WTC11 (cell line): ENCODE results near the gene SAMD1. TPM values are rescaled to one million over a fixed set of nuclear protein-coding genes. Genes with fewer than 3 reads are reported as not detected.

Experiments
- ATAC-seq: fragments of 200-7000 bp; cut with Tn5 transposase; 2 replicates; pipeline ENCODE4 v1.10.0; 2021; ENCODE audit warnings: mild to moderate bottlenecking, moderate library complexity
- CTCF ChIA-PET: fragments of 300-600 bp; sonication (Branson Sonifier 250); formaldehyde crosslinking; loops from one replicate; lab custom pipeline; 2021; ENCODE audit warnings: antibody characterized with exemption; lab: Charles Lee
- POLR2A ChIA-PET: fragments of 350-600 bp; sonication (Branson Sonifier 250); formaldehyde crosslinking; loops from one replicate; lab custom pipeline; 2021; ENCODE audit warnings: antibody characterized with exemption; lab: Charles Lee
- DNase-seq: peaks from one replicate; pipeline ENCODE4 v3.0.0; 2021; ENCODE audit warnings: low spot score
- H3K27ac Mint-ChIP-seq: 2 replicates; pipeline ENCODE4 v1.8.0; 2021; ENCODE audit warnings: mixed read lengths
- H3K27me3 Mint-ChIP-seq: 2 replicates; pipeline ENCODE4 v1.8.0; 2021; ENCODE audit warnings: low read depth, mild to moderate bottlenecking, moderate library complexity, mixed read lengths
- H3K36me3 Mint-ChIP-seq: 2 replicates; pipeline ENCODE4 v1.8.0; 2021; ENCODE audit warnings: mixed read lengths
- H3K4me1 Mint-ChIP-seq: 2 replicates; pipeline ENCODE4 v1.8.0; 2022; ENCODE audit warnings: mixed read lengths
- H3K4me3 Mint-ChIP-seq: 2 replicates; pipeline ENCODE4 v1.8.0; 2021; ENCODE audit warnings: mild to moderate bottlenecking, moderate library complexity, mixed read lengths
- H3K9me3 Mint-ChIP-seq: 2 replicates; pipeline ENCODE4 v1.8.0; 2021; ENCODE audit warnings: mixed read lengths
- ATF3 ChIP-seq: sonication (generic); formaldehyde crosslinking; conservative IDR thresholded peaks from 2 replicates; pipeline ENCODE4 v1.8.1; 2022; ENCODE audit warnings: mild to moderate bottlenecking, missing genetic modification reagents
- CREM ChIP-seq: sonication (generic); formaldehyde crosslinking; IDR thresholded peaks from 2 replicates; pipeline ENCODE4 v1.8.1; 2022; ENCODE audit warnings: mild to moderate bottlenecking, missing genetic modification reagents, moderate library complexity
- CTCF ChIP-seq: fragments of 200-600 bp; IDR thresholded peaks from 2 replicates; pipeline ENCODE4 v1.8.0; 2022; ENCODE audit warnings: antibody characterized with exemption
- E2F1 ChIP-seq: sonication (generic); formaldehyde crosslinking; IDR thresholded peaks from 2 replicates; pipeline ENCODE4 v1.8.0; 2022; ENCODE audit warnings: mild to moderate bottlenecking, missing genetic modification reagents
- E2F4 ChIP-seq: sonication (generic); formaldehyde crosslinking; IDR thresholded peaks from 2 replicates; pipeline ENCODE4 v1.8.1; 2022; ENCODE audit warnings: low read depth, mild to moderate bottlenecking, moderate library complexity, missing genetic modification reagents, borderline replicate concordance
- ELF4 ChIP-seq: sonication (generic); formaldehyde crosslinking; IDR thresholded peaks from 2 replicates; pipeline ENCODE4 v1.8.1; 2022; ENCODE audit warnings: low read depth, mild to moderate bottlenecking, moderate library complexity, missing genetic modification reagents
- EMX1 ChIP-seq: fragments of 250-450 bp; sonication (Bioruptor Pico); IDR thresholded peaks from 2 replicates; pipeline ENCODE4 v1.8.0; 2021; ENCODE audit warnings: mild to moderate bottlenecking
- GABPB1 ChIP-seq: sonication (generic); formaldehyde crosslinking; IDR thresholded peaks from 2 replicates; pipeline ENCODE4 v1.8.1; 2023; ENCODE audit warnings: mild to moderate bottlenecking, missing genetic modification reagents
- GRHL2 ChIP-seq: fragments of 250-450 bp; sonication (Bioruptor Pico); IDR thresholded peaks from 2 replicates; pipeline ENCODE4 v1.8.0; 2022; ENCODE audit warnings: mild to moderate bottlenecking, moderate library complexity; ENCODE audit not compliant: insufficient replicate concordance, severe bottlenecking
- GTF2I ChIP-seq: fragments of 250-450 bp; sonication (Bioruptor Pico); conservative IDR thresholded peaks from 2 replicates; pipeline ENCODE4 v1.4.0; 2021; ENCODE audit warnings: mild to moderate bottlenecking
- HMGA2 ChIP-seq: fragments of 250-450 bp; sonication (Bioruptor Pico); IDR thresholded peaks from 2 replicates; pipeline ENCODE4 v1.4.0; 2021; ENCODE audit warnings: mild to moderate bottlenecking, moderate library complexity
- JUN ChIP-seq: sonication (generic); formaldehyde crosslinking; IDR thresholded peaks from 2 replicates; pipeline ENCODE4 v1.8.0; 2023; ENCODE audit warnings: mild to moderate bottlenecking, missing genetic modification reagents
- NFATC4 ChIP-seq: fragments of 250-450 bp; sonication (Bioruptor Pico); IDR thresholded peaks from 2 replicates; pipeline ENCODE4 v1.9.0; 2021; ENCODE audit warnings: mild to moderate bottlenecking
- NFYB ChIP-seq: sonication (generic); formaldehyde crosslinking; conservative IDR thresholded peaks from 2 replicates; pipeline ENCODE4 v1.8.0; 2022; ENCODE audit warnings: low read depth, missing genetic modification reagents
- NR1H2 ChIP-seq: sonication (generic); formaldehyde crosslinking; IDR thresholded peaks from 2 replicates; pipeline ENCODE4 v1.9.0; 2021; ENCODE audit warnings: mild to moderate bottlenecking, moderate library complexity, missing genetic modification reagents
- NR3C1 ChIP-seq: sonication (generic); formaldehyde crosslinking; conservative IDR thresholded peaks from 2 replicates; pipeline ENCODE4 v1.8.1; 2023; ENCODE audit warnings: low read depth, mild to moderate bottlenecking, missing genetic modification reagents
- PREB ChIP-seq: sonication (generic); formaldehyde crosslinking; IDR thresholded peaks from 2 replicates; pipeline ENCODE4 v1.8.1; 2022; ENCODE audit warnings: mild to moderate bottlenecking, missing genetic modification reagents, moderate library complexity, borderline replicate concordance
- SMAD4 ChIP-seq: sonication (generic); formaldehyde crosslinking; IDR thresholded peaks from 2 replicates; pipeline ENCODE4 v1.8.0; 2022; ENCODE audit warnings: mild to moderate bottlenecking, missing genetic modification reagents
- TCF7 ChIP-seq: sonication (generic); formaldehyde crosslinking; IDR thresholded peaks from 2 replicates; pipeline ENCODE4 v1.8.0; 2022; ENCODE audit warnings: mild to moderate bottlenecking, low read depth, missing genetic modification reagents, moderate library complexity
- USF1 ChIP-seq: sonication (generic); formaldehyde crosslinking; IDR thresholded peaks from 2 replicates; pipeline ENCODE4 v1.8.0; 2022; ENCODE audit warnings: mild to moderate bottlenecking, missing genetic modification reagents
- ZBTB21 ChIP-seq: sonication (generic); formaldehyde crosslinking; IDR thresholded peaks from 2 replicates; pipeline ENCODE4 v1.8.1; 2023; ENCODE audit warnings: mild to moderate bottlenecking, missing genetic modification reagents, borderline replicate concordance
- ZBTB43 ChIP-seq: sonication (generic); formaldehyde crosslinking; IDR thresholded peaks from 2 replicates; pipeline ENCODE4 v1.8.1; 2023; ENCODE audit warnings: mild to moderate bottlenecking, missing genetic modification reagents
- ZNF121 ChIP-seq: sonication (generic); formaldehyde crosslinking; IDR thresholded peaks from 2 replicates; pipeline ENCODE4 v1.8.0; 2023; ENCODE audit warnings: missing genetic modification reagents
- ZNF232 ChIP-seq: sonication (generic); formaldehyde crosslinking; IDR thresholded peaks from 2 replicates; pipeline ENCODE4 v1.8.0; 2022; ENCODE audit warnings: mild to moderate bottlenecking, missing genetic modification reagents
- ZNF263 ChIP-seq: sonication (generic); formaldehyde crosslinking; IDR thresholded peaks from 2 replicates; pipeline ENCODE4 v1.8.1; 2022; ENCODE audit warnings: low read depth, mild to moderate bottlenecking, moderate library complexity, missing genetic modification reagents
- ZNF425 ChIP-seq: fragments of 250-450 bp; sonication (Bioruptor Pico); conservative IDR thresholded peaks from 2 replicates; pipeline ENCODE4 v1.9.0; 2021; ENCODE audit warnings: mild to moderate bottlenecking
- total RNA-seq: library from RNA; stranded (reverse); gene quantifications from 3 replicates; pipeline ENCODE4 v1.2.3, GENCODE V29; 2021

Gene SAMD1
- total RNA-seq, 1 experiment from 2014 or later: 116 TPM

GRCh38 chr19:14127929-14128509 lies 37.5 kb upstream of the SAMD1 start:
- H3K27me3 Mint-ChIP-seq: peaks cover 11% of the 10 kb centered on the region; the same call in 1 of the 2 replicates
- peaks cover 39% of the 10 kb centered on the region for H3K36me3 Mint-ChIP-seq
- TF ChIP-seq ATF3 (CRISPR knock-in tag) (no peak), ZNF425 (no peak), GRHL2 (CRISPR knock-in tag) (no peak), E2F4 (CRISPR knock-in tag) (no peak), CTCF (no peak), NR1H2 (CRISPR knock-in tag) (no peak), GTF2I (CRISPR knock-in tag) (no peak), GABPB1 (CRISPR knock-in tag) (no peak), ZBTB21 (no peak), ZNF232 (no peak), E2F1 (no peak)
- no peak overlapping the region for H3K4me3 Mint-ChIP-seq
- ATAC-seq: no peak
- DNase-seq: no peak
- H3K4me1 Mint-ChIP-seq: no peaks in the 10 kb centered on the region
- POLR2A ChIA-PET: interaction anchor here (0.7 kb wide), 1 partner anchor 175 kb away, joined by 3 read pairs; no protein-coding TSS in a partner anchor
- CTCF ChIA-PET: interaction anchor here (1.6 kb wide), 1 partner anchor 9 kb away, joined by 3 read pairs; the partner anchor contains the start of gene ASF1B
- H3K27ac Mint-ChIP-seq: no peak overlapping the region
- H3K9me3 Mint-ChIP-seq: no peaks in the 10 kb centered on the region

- TF ChIP-seq USF1 (no peak), JUN (CRISPR knock-in tag) (no peak), EMX1 (CRISPR knock-in tag) (no peak), NFATC4 (no peak), SMAD4 (CRISPR knock-in tag) (no peak), CREM (CRISPR knock-in tag) (no peak), NR3C1 (no peak), NFYB (CRISPR knock-in tag) (no peak), ZNF121 (CRISPR knock-in tag) (no peak), ZNF263 (no peak), ELF4 (CRISPR knock-in tag) (no peak), PREB (CRISPR knock-in tag) (no peak), HMGA2 (CRISPR knock-in tag) (no peak), TCF7 (CRISPR knock-in tag) (no peak), ZBTB43 (CRISPR knock-in tag) (no peak)
- DNase-seq: no peak
- ATAC-seq: no peak
- no peaks in the 10 kb centered on the region for H3K9me3 Mint-ChIP-seq
- H3K36me3 Mint-ChIP-seq: peaks cover 41% of the 10 kb centered on the region
- no peak overlapping the region for H3K27ac Mint-ChIP-seq
- CTCF ChIA-PET: no interaction called here
- POLR2A ChIA-PET: no interaction called here
- no peak overlapping the region for H3K4me3 Mint-ChIP-seq
- H3K27me3 Mint-ChIP-seq: peaks cover 11% of the 10 kb centered on the region; the same call in 1 of the 2 replicates
- no peaks in the 10 kb centered on the region for H3K4me1 Mint-ChIP-seq
Measured at GRCh38 chr19:14127176-14127575, 36.6 kb upstream of the SAMD1 start.
